K562 (cell line): ENCODE data around the gene PDE11A. TPM values are rescaled to one million over a fixed set of nuclear protein-coding genes. Genes with fewer than 3 reads are reported as not detected.

Experiments used
- ATAC-seq: fragments of 200-7000 bp; cut with Tn5 transposase; 3 replicates; pipeline ENCODE4 v1.9.1; 2020; ENCODE audit warnings: moderate library complexity
- BruUV-seq: library from RNA; stranded (reverse); fragments of 400-500 nt; replicated peaks from 2 replicates; lab custom pipeline; 2021; lab: Mats Ljungman, UMichigan
- CTCF ChIA-PET: fragments of 300-600 bp; formaldehyde crosslinking; extraction: SDS; loops from one replicate; lab custom pipeline; 2021; ENCODE audit warnings: low intra/inter-chr PET ratio; lab: Yijun Ruan, JAX
- POLR2A ChIA-PET: fragments of 300-600, 350-650 bp; sonication (Branson Sonifier 250); formaldehyde crosslinking; extraction: SDS; loops from one replicate; lab custom pipeline; 2021; ENCODE audit warnings: antibody characterized with exemption, inconsistent platforms; lab: Yijun Ruan, JAX
- DNase-seq, 4 experiments: peaks; one replicate each; pipeline versions ENCODE4 v3.0.0 to v3.0.0-alpha.2; 2011 to 2018; ENCODE audit warnings: low spot score in 3 of 4, mixed read lengths in 3 of 4; ENCODE audit errors: extremely low read depth in 1 of 4
- FAIRE-seq: peaks from 2 replicates; lab custom pipeline; 2011; peaks lifted over from hg19 to GRCh38; lab: Jason Lieb, UNC
- H2AFZ ChIP-seq: 2 replicates; pipeline ENCODE4 v1.6.0; 2011; ENCODE audit warnings: low read depth, low read length, control low read depth, inconsistent platforms
- H3K27ac ChIP-seq: fragments of 200-600 bp; 3 replicates; pipeline ENCODE4 v1.8.0; 2011; ENCODE audit warnings: low read depth, mild to moderate bottlenecking, control low read depth, inconsistent platforms, low read length, moderate library complexity, mixed read lengths; ENCODE audit errors: extremely low read depth
- H3K27me3 ChIP-seq, 2 experiments: fragments of 300-600 bp in 1 of 2; 2 replicates in 1 of 2; 3 replicates in 1 of 2; pipeline versions ENCODE4 v1.6.0 to v1.8.0; 2011; ENCODE audit warnings: inconsistent platforms in 2 of 2, low read length in 2 of 2, mild to moderate bottlenecking in 1 of 2, mixed read lengths in 1 of 2, moderate library complexity in 1 of 2; ENCODE audit not compliant: control insufficient read depth in 2 of 2, insufficient read depth in 2 of 2
- H3K36me3 ChIP-seq: fragments of 300-600 bp; 3 replicates; pipeline ENCODE4 v1.8.0; 2011; ENCODE audit warnings: mild to moderate bottlenecking, low read length, inconsistent platforms; ENCODE audit not compliant: control insufficient read depth, insufficient read depth
- H3K4me1 ChIP-seq, 2 experiments: fragments of 200-600 bp in 1 of 2; replicated peaks in 1 of 2; 2 replicates in 1 of 2; 3 replicates in 1 of 2; pipeline versions ENCODE4 v1.5.1 to v1.8.0; 2011; ENCODE audit warnings: inconsistent platforms in 2 of 2, low read length in 2 of 2, mild to moderate bottlenecking in 1 of 2, mixed read lengths in 1 of 2, moderate library complexity in 1 of 2; ENCODE audit not compliant: control insufficient read depth in 2 of 2, insufficient read depth in 2 of 2
- H3K4me2 ChIP-seq: 2 replicates; pipeline ENCODE4 v1.6.1; 2011; ENCODE audit warnings: low read length, control low read depth, inconsistent platforms, mixed read lengths; ENCODE audit not compliant: insufficient read depth
- H3K4me3 ChIP-seq: fragments of 200-600 bp; sonication (generic), shearing (Covaris generic); 2 replicates; pipeline ENCODE4 v1.5.1; 2016; ENCODE audit warnings: control low read depth, inconsistent platforms
- H3K79me2 ChIP-seq: fragments of 200-600 bp; 3 replicates; pipeline ENCODE4 v1.8.0; 2011; ENCODE audit warnings: low read length, inconsistent platforms; ENCODE audit not compliant: control insufficient read depth, insufficient read depth
- H3K9ac ChIP-seq, 2 experiments: 2 replicates each; pipeline versions ENCODE4 v1.6.0 to v1.6.1; 2011; ENCODE audit warnings: low read depth in 2 of 2, low read length in 2 of 2, control low read depth in 1 of 2, inconsistent platforms in 1 of 2, mild to moderate bottlenecking in 1 of 2, mixed read lengths in 1 of 2; ENCODE audit not compliant: insufficient read depth in 1 of 2
- H3K9me1 ChIP-seq: one replicate; pipeline ENCODE4 v1.6.0; 2011; ENCODE audit warnings: inconsistent platforms, mild to moderate bottlenecking, low read length, moderate library complexity; ENCODE audit not compliant: control insufficient read depth, insufficient read depth
- H3K9me3 ChIP-seq: replicated peaks from 2 replicates; pipeline ENCODE4 v1.5.1; 2011; ENCODE audit warnings: low read depth, low read length, inconsistent platforms; ENCODE audit not compliant: control insufficient read depth, insufficient read depth
- H4K20me1 ChIP-seq: replicated peaks from 2 replicates; pipeline ENCODE4 v1.6.1; 2011; ENCODE audit warnings: low read length, inconsistent platforms, mixed read lengths; ENCODE audit not compliant: control insufficient read depth, insufficient read depth
- FIP1L1 ChIP-seq: fragments of 200-400 bp; formaldehyde crosslinking; IDR thresholded peaks from 2 replicates; pipeline ENCODE4 v1.6.1; 2018; ENCODE audit warnings: mild to moderate bottlenecking, low read depth, low read length; ENCODE audit not compliant: poor library complexity, severe bottlenecking
- HOXB6 ChIP-seq: fragments of 250-450 bp; sonication (Bioruptor Pico); IDR thresholded peaks from 2 replicates; pipeline ENCODE4 v1.5.1; 2022; ENCODE audit warnings: mild to moderate bottlenecking, borderline replicate concordance
- MYNN ChIP-seq, 2 experiments: sonication (generic); formaldehyde crosslinking in 1 of 2; IDR thresholded peaks; 2 replicates each; pipeline versions ENCODE4 v1.5.0 to v1.6.1; 2016 to 2020; ENCODE audit warnings: antibody characterized with exemption in 1 of 2, missing genetic modification reagents in 1 of 2
- PBX2 ChIP-seq, 2 experiments: IDR thresholded peaks in 1 of 2; conservative IDR thresholded peaks in 1 of 2; 2 replicates each; pipeline ENCODE4 v1.6.1; 2016; ENCODE audit warnings: low read depth in 2 of 2, mild to moderate bottlenecking in 1 of 2, missing compliant biosample characterization in 1 of 2, missing genetic modification characterization in 1 of 2, moderate library complexity in 1 of 2
- POLR3A ChIP-seq: IDR thresholded peaks from 2 replicates; pipeline ENCODE4 v1.6.1; 2011; ENCODE audit warnings: borderline replicate concordance, mild to moderate bottlenecking, moderate library complexity; ENCODE audit not compliant: insufficient read length, insufficient read depth; ENCODE audit errors: extremely low read depth
- U2AF2 ChIP-seq: fragments of 200-400 bp; formaldehyde crosslinking; optimal IDR thresholded peaks from 2 replicates; pipeline ENCODE3; 2017; ENCODE audit warnings: low read depth, mild to moderate bottlenecking, low read length
- ZNF174 ChIP-seq: fragments of 250-450 bp; sonication (Bioruptor Pico); IDR thresholded peaks from 2 replicates; pipeline ENCODE4 v1.4.0; 2020; ENCODE audit warnings: mild to moderate bottlenecking
- ZNF707 ChIP-seq: fragments of 250-450 bp; sonication (Bioruptor Pico); conservative IDR thresholded peaks from 2 replicates; pipeline ENCODE4 v1.8.0; 2022; ENCODE audit warnings: inconsistent platforms, mild to moderate bottlenecking, moderate library complexity
- ZNF785 ChIP-seq: fragments of 250-450 bp; sonication (Bioruptor Pico); IDR thresholded peaks from 2 replicates; pipeline ENCODE4 v1.4.0; 2020; ENCODE audit warnings: mild to moderate bottlenecking
- WGBS: fragments of 100-300 bp; shearing (Covaris generic); methylation state at CpG from one replicate; pipeline ENCODE4 v1.1.6; 2016; ENCODE audit warnings: low coverage, mixed read lengths; ENCODE audit not compliant: insufficient coverage; ENCODE audit errors: missing lambda C conversion rate; 5-methylcytosine and 5-hydroxymethylcytosine counted together
- in situ Hi-C: fragments of 300-500 bp; cut with MboI; formaldehyde crosslinking; loops from 4 replicates; pipeline ENCODE4 v1.15.0; 2018; ENCODE audit warnings: inconsistent platforms, mixed read lengths
- intact Hi-C: fragments of 100-400 bp; cut with micrococcal nuclease; formaldehyde crosslinking; loops from 2 replicates; pipeline ENCODE4 v1.14.2; 2022
- polyA plus RNA-seq, 8 experiments: library from polyadenylated mRNA; depleted of rRNA in 4 of 8; stranded (reverse) in 5 of 8; unstranded in 3 of 8; fragments of >200 nt; fragmentation: Nextera tagmentation in 2 of 8; fragmentation: Illumina TruSeq in 1 of 8; extraction: Ambion mirVana in 2 of 8; extraction: Trizol in 1 of 8; gene quantifications; 2 replicates each; pipeline versions ENCODE4 v1.2.1 to v1.2.3, GENCODE V29; 2011 to 2014; ENCODE audit warnings: inconsistent platforms in 1 of 8, missing spikeins in 1 of 8
- total RNA-seq, 7 experiments: library from RNA; depleted of rRNA in 6 of 7; stranded (reverse); fragments of >200 nt in 6 of 7; fragmentation: Illumina TruSeq in 2 of 7; extraction: Trizol in 2 of 7; gene quantifications; 2 replicates each; pipeline versions ENCODE4 v1.2.1 to v1.2.3, GENCODE V29; 2011 to 2021; ENCODE audit warnings: low replicate concordance in 1 of 7
- TF ChIP-seq, protein P1 (sequence below): fragments of 450-650 bp; IDR thresholded peaks from 2 replicates; pipeline ENCODE4 v1.6.1; 2016

The PDE11A gene
- total and polyA plus RNA-seq, 9 of the 15 experiments (the other 6 are each of a cell fraction or from before 2014, with no cell fraction given) = 3.2 to 22.1 (median 5.7) TPM

- WGBS = 24% methylated on average over 1 of the region's 1 CpG
- no peaks in the 10 kb centered on the region for H3K36me3 ChIP-seq
- ChIA-PET CTCF (no interaction called here), POLR2A (no interaction called here)
- no peak for DNase-seq
- no peak for FAIRE-seq
- H3K9me3 ChIP-seq = no peaks in the 10 kb centered on the region
- H3K9ac ChIP-seq = no peak overlapping the region
- TF ChIP-seq PBX2 (CRISPR knock-in tag; IDR thresholded peaks at IDR 0.05; ENCODE audit: low read depth) = no peak
- TF ChIP-seq PBX2 (tag; conservative IDR thresholded peaks at IDR 0.05; ENCODE audit: low read depth) = no peak
- TF ChIP-seq HOXB6 (CRISPR knock-in tag) = no peak
- no peak for TF ChIP-seq ZNF174 (CRISPR knock-in tag)
- no peak for TF ChIP-seq ZNF785 (CRISPR knock-in tag)
- no peak for TF ChIP-seq MYNN (IDR thresholded peaks at IDR 0.05)
- TF ChIP-seq MYNN (CRISPR knock-in tag; IDR thresholded peaks at IDR 0.05) = no peak
- TF ChIP-seq, protein P1, sequence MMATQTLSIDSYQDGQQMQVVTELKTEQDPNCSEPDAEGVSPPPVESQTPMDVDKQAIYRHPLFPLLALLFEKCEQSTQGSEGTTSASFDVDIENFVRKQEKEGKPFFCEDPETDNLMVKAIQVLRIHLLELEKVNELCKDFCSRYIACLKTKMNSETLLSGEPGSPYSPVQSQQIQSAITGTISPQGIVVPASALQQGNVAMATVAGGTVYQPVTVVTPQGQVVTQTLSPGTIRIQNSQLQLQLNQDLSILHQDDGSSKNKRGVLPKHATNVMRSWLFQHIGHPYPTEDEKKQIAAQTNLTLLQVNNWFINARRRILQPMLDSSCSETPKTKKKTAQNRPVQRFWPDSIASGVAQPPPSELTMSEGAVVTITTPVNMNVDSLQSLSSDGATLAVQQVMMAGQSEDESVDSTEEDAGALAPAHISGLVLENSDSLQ = no peak
- no peak for TF ChIP-seq POLR3A
- no peak for TF ChIP-seq U2AF2
- no peak for TF ChIP-seq FIP1L1
- no peak for TF ChIP-seq ZNF707 (CRISPR knock-in tag)
- no peak overlapping the region for H3K4me2 ChIP-seq
- no TSS peak for BruUV-seq
- H3K27me3 ChIP-seq = peaks cover 0 to 4% of the 10 kb centered on the region in 2 experiments; a peak in 2 of 5 replicates
- in situ Hi-C loops = no loop called here
- H3K79me2 ChIP-seq = no peaks in the 10 kb centered on the region
- intact Hi-C loops = no loop called here
- ATAC-seq = no peak
- H2AFZ ChIP-seq = no peak overlapping the region
- no peaks in the 10 kb centered on the region for H3K4me1 ChIP-seq
- H4K20me1 ChIP-seq = no peaks in the 10 kb centered on the region
- H3K9me1 ChIP-seq = no peaks in the 10 kb centered on the region
- no peak overlapping the region for H3K4me3 ChIP-seq
- no peak overlapping the region for H3K27ac ChIP-seq
These were observed 485.2 kb downstream of the PDE11A start for GRCh38 chr2:177587371-177587770.
